Measurements from ENCODE around the gene MRPL27. TPM values are rescaled to one million over a fixed set of nuclear protein-coding genes. Genes with fewer than 3 reads are reported as not detected.
A peak's percentile ranks its signal among the peaks of the same experiment; 100 is the strongest.

Gene MRPL27
- total RNA-seq, 4 donors from 2014 or later = 33.6 to 58.8 (median 48.1) TPM

DNA sequence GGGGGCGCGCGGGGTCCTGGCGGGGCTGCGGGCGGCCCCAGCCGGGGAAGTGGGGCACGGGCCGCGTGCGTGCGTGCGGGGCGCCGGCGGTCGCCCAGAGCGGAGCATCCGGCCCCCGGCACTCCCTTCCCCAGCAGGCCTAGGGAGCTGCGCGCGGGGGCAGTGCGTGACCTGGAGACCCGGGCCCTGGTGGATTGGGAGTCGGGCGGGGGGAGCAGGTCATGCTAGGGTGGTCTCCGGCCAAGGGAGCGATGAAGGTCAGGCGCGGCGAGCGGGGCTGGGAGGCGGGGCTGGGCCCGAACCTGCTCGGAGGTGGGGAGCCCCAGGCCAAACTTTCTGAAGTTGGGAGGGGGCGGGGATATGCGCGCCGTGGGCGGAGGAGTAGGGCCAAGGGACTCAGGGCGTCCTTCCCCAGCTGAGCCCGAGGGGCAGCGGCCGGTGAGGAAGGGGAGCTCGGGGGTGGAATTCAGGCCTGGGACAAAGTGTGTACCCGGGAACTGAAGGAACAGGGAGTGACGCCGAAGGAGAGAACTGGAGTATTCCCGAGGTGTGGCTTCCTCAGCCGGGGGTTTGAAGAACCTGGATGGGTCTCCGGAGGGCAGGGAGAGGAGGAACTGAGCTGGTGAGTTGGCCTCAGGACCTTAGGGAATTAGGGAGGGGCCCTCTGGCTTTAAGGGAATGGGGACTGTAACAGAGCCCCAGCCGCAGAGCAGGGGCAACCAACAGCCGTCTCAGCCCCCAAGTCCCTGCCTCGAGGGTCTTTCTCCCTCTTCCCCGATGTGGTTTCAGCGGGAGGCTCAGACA is 26.5 kb downstream of the MRPL27 start:
- H3K36me3 ChIP-seq = no peaks in the 10 kb centered on the region
- no peaks in the 10 kb centered on the region for H3K9me3 ChIP-seq
- TF ChIP-seq EP300 (IDR thresholded peaks at IDR 0.05) (no peak), POLR2A (IDR thresholded peaks at IDR 0.05; ENCODE audit: low read depth) (no peak), POLR2AphosphoS5 (IDR thresholded peaks at IDR 0.05) (peak in 1 of 2 donors; percentile 4)
- TF ChIP-seq, protein P1, sequence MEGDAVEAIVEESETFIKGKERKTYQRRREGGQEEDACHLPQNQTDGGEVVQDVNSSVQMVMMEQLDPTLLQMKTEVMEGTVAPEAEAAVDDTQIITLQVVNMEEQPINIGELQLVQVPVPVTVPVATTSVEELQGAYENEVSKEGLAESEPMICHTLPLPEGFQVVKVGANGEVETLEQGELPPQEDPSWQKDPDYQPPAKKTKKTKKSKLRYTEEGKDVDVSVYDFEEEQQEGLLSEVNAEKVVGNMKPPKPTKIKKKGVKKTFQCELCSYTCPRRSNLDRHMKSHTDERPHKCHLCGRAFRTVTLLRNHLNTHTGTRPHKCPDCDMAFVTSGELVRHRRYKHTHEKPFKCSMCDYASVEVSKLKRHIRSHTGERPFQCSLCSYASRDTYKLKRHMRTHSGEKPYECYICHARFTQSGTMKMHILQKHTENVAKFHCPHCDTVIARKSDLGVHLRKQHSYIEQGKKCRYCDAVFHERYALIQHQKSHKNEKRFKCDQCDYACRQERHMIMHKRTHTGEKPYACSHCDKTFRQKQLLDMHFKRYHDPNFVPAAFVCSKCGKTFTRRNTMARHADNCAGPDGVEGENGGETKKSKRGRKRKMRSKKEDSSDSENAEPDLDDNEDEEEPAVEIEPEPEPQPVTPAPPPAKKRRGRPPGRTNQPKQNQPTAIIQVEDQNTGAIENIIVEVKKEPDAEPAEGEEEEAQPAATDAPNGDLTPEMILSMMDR (IDR thresholded peaks at IDR 0.05) = no peak
- H3K27ac ChIP-seq (replicated peaks in 1 of 4) = peak overlapping the region; percentile 69 to 79 (median 73)
- WGBS = 2% methylated on average over 36 of the region's 57 CpGs
- intact Hi-C loops (cut with DNase I) = no loop called here
- DNase-seq (ENCODE audit: extremely low spot score) = no peak
- H3K27me3 ChIP-seq = no peaks in the 10 kb centered on the region
- peak overlapping the region; percentile 78 to 99 (median 82) for H3K4me3 ChIP-seq
- H3K4me1 ChIP-seq = peaks cover 25 to 38% (median 37%) of the 10 kb centered on the region in 4 donors

GRCh38 chr17:50345432-50346312 is 27.3 kb downstream of the MRPL27 start, which contains the start of gene XYLT2:
Gene XYLT2, plus strand, starts transcription at chr17:50346126. Its CDS starts 15 bp downstream, at chr17:50346141.
- Histone ChIP-seq H3K27me3 (no peaks in the 10 kb centered on the region), H3K4me1 (peaks cover 25 to 37% (median 37%) of the 10 kb centered on the region in 4 donors), H3K9me3 (no peaks in the 10 kb centered on the region), H3K36me3 (no peaks in the 10 kb centered on the region), H3K27ac (replicated peaks in 1 of 4) (peak within 1 kb of the TSS; percentile 69 to 79 (median 73)), H3K4me3 (peak within 1 kb of the TSS; percentile 78 to 99 (median 82))
- intact Hi-C loops (cut with DNase I) = no loop called here
- WGBS = 0% methylated on average over 5 of the region's 87 CpGs
- TF ChIP-seq POLR2AphosphoS5 (IDR thresholded peaks at IDR 0.05) = peak; percentile 48 to 75
- TF ChIP-seq, protein P1 (IDR thresholded peaks at IDR 0.05) = no peak
- DNase-seq (ENCODE audit: extremely low spot score) = no peak

GRCh38 chr17:50344731-50345365 is 28.1 kb downstream of the MRPL27 start:
- H3K4me3 ChIP-seq = peak overlapping the region in 1 of 4 donors; percentile 78
- TF ChIP-seq EP300 (IDR thresholded peaks at IDR 0.05) (no peak), POLR2AphosphoS5 (IDR thresholded peaks at IDR 0.05) (no peak), POLR2A (IDR thresholded peaks at IDR 0.05; ENCODE audit: low read depth) (no peak)
- TF ChIP-seq, protein P1 (IDR thresholded peaks at IDR 0.05) = no peak
- H3K4me1 ChIP-seq = peaks cover 25 to 37% (median 37%) of the 10 kb centered on the region in 4 donors
- intact Hi-C loops (cut with DNase I) = no loop called here
- H3K36me3 ChIP-seq = no peaks in the 10 kb centered on the region
- DNase-seq (ENCODE audit: extremely low spot score) = no peak
- WGBS = 72% methylated on average over 9 of the region's 13 CpGs
- no peaks in the 10 kb centered on the region for H3K9me3 ChIP-seq
- H3K27ac ChIP-seq (replicated peaks in 1 of 4) = peak overlapping the region in 1 of 4 donors; percentile 72
- no peaks in the 10 kb centered on the region for H3K27me3 ChIP-seq

DNA sequence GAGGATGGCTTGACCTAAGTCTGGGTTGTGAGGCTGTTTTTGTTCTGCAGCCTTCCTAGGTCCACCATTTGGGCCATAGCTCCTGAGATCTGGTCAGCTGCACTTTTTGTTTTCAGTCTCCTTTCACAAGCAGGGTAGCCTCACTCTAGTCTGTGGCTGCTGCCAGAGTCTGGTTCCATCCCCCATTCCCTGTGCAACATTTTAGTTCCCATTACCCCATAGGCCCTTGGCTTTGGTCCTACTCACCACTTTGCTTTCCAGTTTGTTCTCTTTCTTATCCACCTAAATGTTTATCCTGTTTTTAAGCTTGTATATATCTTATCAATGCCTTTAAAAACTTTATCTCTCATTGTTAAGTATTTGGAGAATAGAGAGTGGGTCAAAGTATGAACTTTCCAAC is 33.6 kb downstream of the MRPL27 start:
- no peak for DNase-seq (ENCODE audit: extremely low spot score)
- TF ChIP-seq POLR2A (IDR thresholded peaks at IDR 0.05; ENCODE audit: low read depth) (no peak), POLR2AphosphoS5 (IDR thresholded peaks at IDR 0.05) (no peak), EP300 (IDR thresholded peaks at IDR 0.05) (no peak)
- TF ChIP-seq, protein P1 (IDR thresholded peaks at IDR 0.05) = no peak

More for the DNA sequence above, 33.6 kb downstream of the MRPL27 start:
- Histone ChIP-seq H3K27me3 (no peaks in the 10 kb centered on the region), H3K27ac (replicated peaks in 1 of 4) (no peak overlapping the region), H3K4me3 (no peak overlapping the region), H3K36me3 (no peaks in the 10 kb centered on the region), H3K9me3 (peaks cover 0 to 8% (median 0%) of the 10 kb centered on the region in 4 donors), H3K4me1 (no peaks in the 10 kb centered on the region)
- intact Hi-C loops (cut with DNase I) = no loop called here

Data from esophagus muscularis mucosa (tissue), 4 donors.